ENCODE data around the gene ZP1.

The ZP1 gene

DNA sequence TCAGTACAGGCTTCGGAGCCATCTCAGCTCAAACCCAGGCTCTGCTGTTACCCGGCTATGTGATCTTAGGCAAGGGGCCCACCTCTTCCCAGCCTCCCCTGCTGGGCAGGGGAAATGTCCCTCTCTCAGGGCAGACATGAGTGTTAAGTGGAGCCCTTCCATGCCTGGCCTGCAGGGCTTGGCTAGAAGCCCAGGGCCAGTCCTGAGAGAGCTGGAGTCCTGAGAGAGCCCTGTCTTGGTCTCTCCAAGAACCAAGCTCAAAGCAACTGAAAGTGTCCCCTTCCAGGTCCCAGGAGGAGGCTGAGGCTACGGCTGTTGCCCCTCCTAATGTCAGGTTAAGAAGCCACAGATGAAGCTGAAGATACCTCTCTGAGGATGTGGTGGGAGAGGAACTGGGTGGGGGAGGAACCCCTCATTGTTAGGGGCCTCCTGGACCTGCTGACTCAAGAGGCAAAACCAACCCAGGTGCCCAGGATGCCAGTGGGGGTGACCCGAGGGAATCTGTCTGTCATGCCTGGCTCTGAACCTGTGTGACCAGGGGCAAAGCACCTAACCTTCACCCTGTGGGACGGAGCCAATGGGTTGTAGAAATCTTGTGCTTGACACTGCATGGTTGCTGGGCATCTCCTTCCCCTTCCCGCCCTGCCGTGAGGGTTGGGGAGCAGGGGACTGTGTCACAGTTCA, 4.2 kb downstream of the ZP1 start:
- TF ChIP-seq, protein P1, sequence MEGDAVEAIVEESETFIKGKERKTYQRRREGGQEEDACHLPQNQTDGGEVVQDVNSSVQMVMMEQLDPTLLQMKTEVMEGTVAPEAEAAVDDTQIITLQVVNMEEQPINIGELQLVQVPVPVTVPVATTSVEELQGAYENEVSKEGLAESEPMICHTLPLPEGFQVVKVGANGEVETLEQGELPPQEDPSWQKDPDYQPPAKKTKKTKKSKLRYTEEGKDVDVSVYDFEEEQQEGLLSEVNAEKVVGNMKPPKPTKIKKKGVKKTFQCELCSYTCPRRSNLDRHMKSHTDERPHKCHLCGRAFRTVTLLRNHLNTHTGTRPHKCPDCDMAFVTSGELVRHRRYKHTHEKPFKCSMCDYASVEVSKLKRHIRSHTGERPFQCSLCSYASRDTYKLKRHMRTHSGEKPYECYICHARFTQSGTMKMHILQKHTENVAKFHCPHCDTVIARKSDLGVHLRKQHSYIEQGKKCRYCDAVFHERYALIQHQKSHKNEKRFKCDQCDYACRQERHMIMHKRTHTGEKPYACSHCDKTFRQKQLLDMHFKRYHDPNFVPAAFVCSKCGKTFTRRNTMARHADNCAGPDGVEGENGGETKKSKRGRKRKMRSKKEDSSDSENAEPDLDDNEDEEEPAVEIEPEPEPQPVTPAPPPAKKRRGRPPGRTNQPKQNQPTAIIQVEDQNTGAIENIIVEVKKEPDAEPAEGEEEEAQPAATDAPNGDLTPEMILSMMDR (conservative IDR thresholded peaks at IDR 0.05; ENCODE audit: low read length) = peak; percentile 29
- DNase-seq (ENCODE audit: low read depth) = peak; percentile 36
- no peak overlapping the region for H3K4me3 ChIP-seq (ENCODE audit: low read length)

DNA sequence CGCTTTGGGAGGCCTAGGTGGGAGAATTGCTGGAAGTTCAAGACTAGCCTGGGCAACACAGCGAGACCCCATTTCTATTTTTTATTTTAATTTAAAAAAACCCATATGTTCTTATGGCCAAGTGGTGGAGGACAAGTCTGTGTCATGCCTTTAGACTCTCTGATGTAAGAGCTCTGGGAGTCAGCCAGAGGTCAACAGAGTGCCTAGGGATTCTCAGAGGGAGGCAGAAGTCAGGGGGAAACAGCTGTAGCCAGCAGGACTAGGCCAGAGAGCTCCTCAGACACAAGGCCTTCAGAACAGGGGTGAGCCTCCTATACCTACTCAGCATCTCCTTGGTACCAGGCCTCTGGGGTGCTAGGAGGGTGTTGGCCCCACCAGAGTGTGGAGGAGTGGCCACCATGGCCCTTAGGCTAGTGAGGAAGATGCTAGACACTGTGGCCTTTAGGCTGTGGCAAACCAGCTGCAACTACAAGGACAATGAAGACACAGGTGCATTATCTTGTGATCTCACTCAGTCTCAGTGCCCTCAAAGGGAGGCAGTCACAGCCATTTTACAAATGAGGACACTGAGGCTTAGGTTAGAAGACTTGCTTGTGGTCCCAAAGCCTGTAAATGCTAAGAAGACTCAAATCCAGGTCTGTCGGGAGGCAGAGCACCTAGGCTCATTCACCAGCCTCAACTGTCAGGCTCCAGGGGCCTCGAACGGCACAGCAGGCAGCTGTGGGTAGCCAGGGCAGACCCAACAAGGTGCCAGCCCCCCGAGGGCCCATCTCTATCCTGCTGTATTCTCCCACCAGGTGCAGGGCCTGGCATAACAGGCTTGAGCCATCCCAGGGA, 5.0 kb downstream of the ZP1 start:
- no peak overlapping the region for H3K4me3 ChIP-seq (ENCODE audit: low read length)
- TF ChIP-seq, protein P1 (conservative IDR thresholded peaks at IDR 0.05; ENCODE audit: low read length) = no peak
- DNase-seq (ENCODE audit: low read depth) = peak; percentile 80

DNA sequence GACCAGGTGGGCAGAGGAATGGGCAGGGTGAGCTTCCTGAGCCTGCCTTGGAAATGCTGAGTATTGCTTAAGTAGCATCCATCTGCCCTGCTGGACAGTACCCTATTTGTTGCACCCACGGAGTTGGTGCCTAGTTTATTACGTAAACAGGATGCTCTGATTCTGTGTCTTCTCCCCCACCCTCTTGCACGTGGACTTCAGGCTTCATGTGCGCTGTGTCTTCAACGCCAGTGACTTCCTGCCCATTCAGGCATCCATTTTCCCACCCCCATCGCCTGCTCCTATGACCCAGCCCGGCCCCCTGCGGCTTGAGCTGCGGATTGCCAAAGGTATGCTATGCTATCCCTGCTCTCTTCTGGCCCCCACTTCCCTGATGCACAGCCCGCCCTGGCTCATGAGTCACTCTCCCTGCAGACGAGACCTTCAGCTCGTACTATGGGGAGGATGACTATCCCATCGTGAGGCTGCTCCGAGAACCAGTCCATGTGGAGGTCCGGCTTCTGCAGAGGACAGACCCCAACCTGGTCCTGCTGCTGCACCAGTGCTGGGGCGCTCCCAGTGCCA, 5.7 kb downstream of the ZP1 start:
- no peak overlapping the region for H3K4me3 ChIP-seq (ENCODE audit: low read length)
- TF ChIP-seq, protein P1 (conservative IDR thresholded peaks at IDR 0.05; ENCODE audit: low read length) = no peak

DNA sequence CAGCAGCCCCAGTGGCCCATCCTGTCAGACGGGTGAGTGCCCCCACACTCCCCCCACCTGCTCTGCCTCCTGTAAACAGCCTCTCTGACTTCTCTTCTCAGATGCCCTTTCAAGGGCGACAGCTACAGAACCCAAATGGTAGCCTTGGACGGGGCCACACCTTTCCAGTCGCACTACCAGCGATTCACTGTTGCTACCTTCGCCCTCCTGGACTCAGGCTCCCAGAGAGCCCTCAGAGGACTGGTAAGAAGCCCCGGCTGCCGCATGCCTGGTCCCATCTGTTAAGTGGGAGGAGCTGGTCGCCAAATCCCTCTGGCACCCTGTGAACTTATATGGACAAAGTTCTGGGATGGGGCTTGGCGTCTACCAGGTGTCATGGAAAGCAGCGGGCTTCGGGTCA, 6.2 kb downstream of the ZP1 start:
- TF ChIP-seq, protein P1 (conservative IDR thresholded peaks at IDR 0.05; ENCODE audit: low read length) = no peak

More for the DNA sequence above, 5.7 kb downstream of the ZP1 start:
- DNase-seq (ENCODE audit: low read depth) = peak; percentile 79

DNA sequence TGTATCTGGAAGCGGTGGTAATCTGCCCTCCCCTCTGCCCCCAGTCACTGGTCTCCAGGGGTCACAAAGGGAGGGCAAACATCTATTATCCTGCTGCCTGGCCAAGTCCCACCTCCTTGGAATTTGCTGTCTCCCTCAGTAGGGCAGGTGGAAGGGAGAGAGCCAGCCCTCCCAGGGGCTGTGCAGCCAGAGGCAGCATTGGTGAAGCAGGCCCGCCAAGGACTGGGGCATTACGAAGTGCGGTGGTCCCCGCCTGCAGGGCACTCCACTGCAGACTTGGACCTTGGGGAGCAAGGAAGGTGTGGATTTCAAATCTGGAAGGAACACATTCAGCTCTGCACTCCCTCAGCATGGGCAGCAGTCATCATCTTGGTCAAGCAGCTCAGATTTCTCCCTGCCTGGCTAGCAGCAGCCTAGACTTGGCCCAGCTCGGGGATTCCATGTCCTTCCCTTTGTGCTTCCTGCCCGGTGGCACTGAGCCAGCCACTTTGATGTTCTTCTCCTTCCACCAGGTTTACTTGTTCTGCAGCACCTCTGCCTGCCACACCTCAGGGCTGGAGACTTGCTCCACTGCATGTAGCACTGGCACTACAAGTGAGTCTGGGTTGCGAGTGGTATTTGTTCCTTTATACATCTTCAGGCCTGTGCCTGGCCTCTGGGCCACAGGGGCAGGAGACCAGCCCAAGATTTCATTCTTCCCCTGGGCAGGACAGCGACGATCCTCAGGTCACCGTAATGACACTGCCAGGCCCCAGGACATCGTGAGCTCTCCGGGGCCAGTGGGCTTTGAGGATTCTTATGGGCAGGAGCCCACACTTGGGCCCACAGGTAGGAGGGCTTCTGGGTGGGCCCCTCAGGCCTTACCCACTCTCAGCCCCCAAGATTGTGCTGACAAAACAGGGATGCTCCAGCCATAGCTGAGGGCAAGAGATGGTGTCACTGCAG, 7.4 kb downstream of the ZP1 start:
- TF ChIP-seq, protein P1 (conservative IDR thresholded peaks at IDR 0.05; ENCODE audit: low read length) = no peak
- no peak for DNase-seq (ENCODE audit: low read depth)
- no peak overlapping the region for H3K4me3 ChIP-seq (ENCODE audit: low read length)

More for the DNA sequence above, 6.2 kb downstream of the ZP1 start:
- H3K4me3 ChIP-seq (ENCODE audit: low read length) = no peak overlapping the region
- DNase-seq (ENCODE audit: low read depth) = no peak

DNA sequence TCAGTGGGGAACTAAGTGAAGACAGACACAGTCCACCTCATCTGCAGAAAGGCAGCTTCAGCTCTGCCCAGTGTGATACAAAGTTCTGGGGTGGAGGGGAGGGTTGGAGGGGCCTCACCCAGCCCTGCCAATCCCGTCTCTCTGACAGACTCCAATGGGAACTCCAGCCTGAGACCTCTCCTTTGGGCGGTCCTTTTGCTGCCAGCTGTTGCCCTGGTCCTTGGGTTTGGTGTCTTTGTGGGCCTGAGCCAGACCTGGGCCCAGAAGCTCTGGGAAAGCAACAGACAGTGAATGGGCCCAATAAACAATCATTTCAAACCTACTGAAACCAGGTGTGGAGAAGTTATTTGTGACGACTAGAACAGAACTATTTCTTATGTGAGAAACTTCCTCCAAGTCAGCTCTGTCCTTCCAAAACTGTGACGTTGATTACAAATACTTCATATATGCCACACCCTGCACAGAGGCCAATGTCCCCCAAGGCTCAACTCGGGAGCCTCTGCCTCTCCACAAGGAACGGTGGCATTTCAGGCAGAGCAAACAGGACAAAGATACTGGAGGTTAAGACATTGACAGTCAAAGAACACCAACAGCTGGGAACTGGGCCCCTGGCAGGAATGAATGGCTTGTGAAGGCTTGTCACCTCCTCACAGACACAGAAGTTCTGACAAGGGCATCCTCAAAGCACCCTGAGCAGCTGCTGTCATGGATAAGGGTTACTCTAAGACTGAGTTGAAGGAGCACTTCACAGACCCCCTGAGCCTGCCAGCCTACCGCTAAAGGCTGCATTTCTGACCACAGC, 8.2 kb downstream of the ZP1 start:
- TF ChIP-seq, protein P1 (conservative IDR thresholded peaks at IDR 0.05; ENCODE audit: low read length) = no peak
- no peak for DNase-seq (ENCODE audit: low read depth)
- no peak overlapping the region for H3K4me3 ChIP-seq (ENCODE audit: low read length)
